PC-9 (cell line): Measurements from ENCODE around the gene CALML5.

Source experiments
- EZH2 ChIP-seq: fragments of 200-600 bp; sonication (generic); IDR thresholded peaks from 2 replicates; pipeline ENCODE4 v1.8.0; 2017; ENCODE audit warnings: antibody characterized with exemption, low read depth
- TF ChIP-seq, protein P1 (sequence below): fragments of 200-600 bp; sonication (generic); conservative IDR thresholded peaks from 2 replicates; pipeline ENCODE4 v1.6.1; 2017; ENCODE audit warnings: mixed run types, antibody characterized with exemption, mild to moderate bottlenecking, moderate library complexity

DNA sequence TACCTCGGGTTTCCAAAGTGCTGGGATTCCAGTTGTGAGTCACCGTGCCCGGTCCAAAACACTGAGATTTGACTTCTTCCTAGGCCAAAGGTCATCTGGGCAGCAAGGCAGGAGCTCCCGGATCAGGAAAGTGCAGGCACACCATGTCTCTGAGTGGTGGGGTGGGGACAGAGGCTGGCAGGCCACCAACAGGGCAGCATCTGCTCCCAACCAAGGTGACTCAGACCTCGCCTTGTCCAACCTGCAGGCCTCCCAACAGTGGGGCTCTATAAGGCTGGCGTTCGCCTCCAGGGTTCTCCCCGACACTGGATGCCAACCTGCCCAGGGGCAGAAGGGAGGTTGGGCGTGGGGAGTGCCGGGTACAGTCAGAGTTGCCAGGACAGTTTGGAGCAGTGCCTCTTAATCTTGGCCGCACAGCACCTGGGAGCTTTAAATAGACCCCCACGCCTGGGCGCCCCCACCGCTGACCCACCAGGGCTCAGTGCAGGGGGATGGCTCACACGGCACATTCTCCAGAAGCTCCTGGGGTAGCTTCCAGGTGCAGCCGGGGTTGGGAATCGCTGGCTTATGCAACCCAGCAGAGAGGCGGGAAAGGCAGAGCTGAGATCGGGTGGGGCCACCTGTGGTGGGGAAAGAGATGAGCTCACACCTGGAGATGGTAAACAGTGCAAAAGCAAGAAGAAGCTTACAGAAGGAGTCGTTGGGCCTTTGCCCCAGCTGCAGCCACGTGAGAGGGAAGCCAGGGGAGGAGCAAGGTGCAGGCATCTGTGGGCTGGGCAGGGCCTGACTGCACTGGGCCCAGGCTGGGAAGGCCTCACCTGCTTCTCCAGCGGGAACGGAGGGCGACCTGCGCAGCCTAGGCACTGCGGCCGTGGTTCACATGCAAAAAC lies 10.9 kb downstream of the CALML5 start:
- TF ChIP-seq, protein P1, sequence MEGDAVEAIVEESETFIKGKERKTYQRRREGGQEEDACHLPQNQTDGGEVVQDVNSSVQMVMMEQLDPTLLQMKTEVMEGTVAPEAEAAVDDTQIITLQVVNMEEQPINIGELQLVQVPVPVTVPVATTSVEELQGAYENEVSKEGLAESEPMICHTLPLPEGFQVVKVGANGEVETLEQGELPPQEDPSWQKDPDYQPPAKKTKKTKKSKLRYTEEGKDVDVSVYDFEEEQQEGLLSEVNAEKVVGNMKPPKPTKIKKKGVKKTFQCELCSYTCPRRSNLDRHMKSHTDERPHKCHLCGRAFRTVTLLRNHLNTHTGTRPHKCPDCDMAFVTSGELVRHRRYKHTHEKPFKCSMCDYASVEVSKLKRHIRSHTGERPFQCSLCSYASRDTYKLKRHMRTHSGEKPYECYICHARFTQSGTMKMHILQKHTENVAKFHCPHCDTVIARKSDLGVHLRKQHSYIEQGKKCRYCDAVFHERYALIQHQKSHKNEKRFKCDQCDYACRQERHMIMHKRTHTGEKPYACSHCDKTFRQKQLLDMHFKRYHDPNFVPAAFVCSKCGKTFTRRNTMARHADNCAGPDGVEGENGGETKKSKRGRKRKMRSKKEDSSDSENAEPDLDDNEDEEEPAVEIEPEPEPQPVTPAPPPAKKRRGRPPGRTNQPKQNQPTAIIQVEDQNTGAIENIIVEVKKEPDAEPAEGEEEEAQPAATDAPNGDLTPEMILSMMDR = 0 out of 2 replicates have a peak, but pooled peaks have one; percentile 16
- TF ChIP-seq EZH2 = no peak
